ENCODE results near the gene HELLS.

GRCh38 chr10:94591461-94592205, 46.0 kb downstream of the HELLS start:
- TF ChIP-seq CTCF (IDR thresholded peaks at IDR 0.05) (no peak), TEAD4 (IDR thresholded peaks at IDR 0.05; ENCODE audit: borderline replicate concordance, insufficient read depth) (no peak)
